ENCODE measurements around the gene IPCEF1. TPM values are rescaled to one million over a fixed set of nuclear protein-coding genes. Genes with fewer than 3 reads are reported as not detected.
A peak's percentile ranks its signal among the peaks of the same experiment; 100 is the strongest.

The IPCEF1 gene
- total and polyA plus RNA-seq, 2 experiments from 2014 or later, result not detected

DNA sequence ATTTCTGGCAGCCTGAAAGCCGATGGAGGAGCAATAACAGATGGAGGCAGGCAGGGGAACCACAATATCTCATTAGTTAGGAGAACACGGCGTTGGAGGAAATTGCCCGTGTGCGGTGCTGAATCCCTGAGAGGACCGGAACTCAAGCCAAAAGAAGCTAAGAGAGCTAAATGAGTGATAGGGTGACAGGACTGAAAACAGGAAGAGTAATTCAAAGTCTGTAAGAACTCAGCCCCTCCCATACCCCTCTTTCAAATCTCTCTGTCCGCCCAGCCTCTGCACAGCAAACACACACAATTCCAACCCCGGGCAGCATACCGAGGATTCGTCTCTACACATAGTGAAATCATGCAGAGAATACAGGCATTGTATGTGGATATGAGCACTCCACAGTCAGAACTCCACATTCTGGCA is 2.6 kb upstream of the IPCEF1 start:
- no peaks in the 10 kb centered on the region for H3K9me3 ChIP-seq (ENCODE audit: low read depth)
- H3K36me3 ChIP-seq (ENCODE audit: low read depth), result no peaks in the 10 kb centered on the region
- no peak overlapping the region for H3K4me2 ChIP-seq (ENCODE audit: unreplicated experiment)
- no peaks in the 10 kb centered on the region for H3F3A ChIP-seq (ENCODE audit: insufficient read depth)
- H3K79me2 ChIP-seq (ENCODE audit: insufficient read depth), result no peaks in the 10 kb centered on the region
- no peak overlapping the region for H3K27ac ChIP-seq
- no peaks in the 10 kb centered on the region for H4K20me1 ChIP-seq (ENCODE audit: insufficient read depth)
- H2AFZ ChIP-seq, result peak overlapping the region; percentile 15; the same call in 1 of the 2 replicates
- H3K9me2 ChIP-seq (ENCODE audit: insufficient read depth), result no peaks in the 10 kb centered on the region
- 7 to 9% methylated on average over 10 of the region's 10 CpGs for WGBS, 2 experiments (ENCODE audit: low coverage in 1 of 2, low lambda C conversion rate in 2 of 2, missing lambda C conversion rate in 2 of 2)
- H3K27me3 ChIP-seq (replicated peaks; ENCODE audit: insufficient read depth), result no peaks in the 10 kb centered on the region
- no peaks in the 10 kb centered on the region for H3K4me1 ChIP-seq (ENCODE audit: insufficient read depth)
- in situ Hi-C loops (cut with MboI), result no loop called here
- no peak for TF ChIP-seq EZH2phosphoT487 (IDR thresholded peaks at IDR 0.05; ENCODE audit: insufficient read depth, low read depth)
- no peak for TF ChIP-seq EZH2 (IDR thresholded peaks at IDR 0.05; ENCODE audit: insufficient read depth, poor library complexity, severe bottlenecking)
- H3K9ac ChIP-seq, result no peak overlapping the region
- peak overlapping the region; percentile 22; the same call in 1 of the 2 replicates for H3K4me3 ChIP-seq
- DNase-seq, result peak; percentile 22

DNA sequence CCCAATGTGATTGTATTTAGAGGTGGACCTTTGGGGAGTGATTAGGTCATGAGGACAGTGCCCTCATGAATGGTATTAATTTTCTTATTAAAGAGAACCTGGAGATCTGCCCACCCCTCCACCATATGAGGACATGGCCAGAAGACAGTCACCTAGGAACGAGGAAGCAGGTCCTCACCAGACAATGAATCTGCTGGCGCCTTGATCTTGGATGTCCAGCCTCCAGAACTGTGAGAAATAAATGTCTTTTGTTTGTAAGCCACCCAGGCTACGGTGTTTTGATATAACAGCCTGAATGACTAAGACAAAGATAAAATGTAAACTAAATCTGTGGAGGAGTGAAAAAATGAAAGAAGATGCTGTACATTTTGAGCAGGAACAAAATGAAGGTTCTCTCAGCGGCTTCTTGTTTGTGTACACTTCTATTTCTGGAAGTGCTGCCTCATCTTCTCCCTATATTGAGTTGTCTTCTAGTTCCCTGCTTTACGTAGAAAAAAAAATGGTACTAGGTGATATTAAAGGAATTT is 1.5 kb upstream of the IPCEF1 start:
- Histone ChIP-seq H3K9ac (no peak overlapping the region), H4K20me1 (ENCODE audit: insufficient read depth) (no peaks in the 10 kb centered on the region), H3K79me2 (ENCODE audit: insufficient read depth) (no peaks in the 10 kb centered on the region), H3K9me2 (ENCODE audit: insufficient read depth) (no peaks in the 10 kb centered on the region), H3F3A (ENCODE audit: insufficient read depth) (no peaks in the 10 kb centered on the region), H3K36me3 (ENCODE audit: low read depth) (no peaks in the 10 kb centered on the region), H3K27me3 (replicated peaks; ENCODE audit: insufficient read depth) (no peaks in the 10 kb centered on the region), H2AFZ (no peak overlapping the region), H3K4me1 (ENCODE audit: insufficient read depth) (no peaks in the 10 kb centered on the region), H3K27ac (no peak overlapping the region), H3K4me3 (no peak overlapping the region), H3K9me3 (ENCODE audit: low read depth) (no peaks in the 10 kb centered on the region), H3K4me2 (ENCODE audit: unreplicated experiment) (no peak overlapping the region)
- in situ Hi-C loops (cut with MboI), result no loop called here
- DNase-seq, result no peak
- TF ChIP-seq EZH2phosphoT487 (IDR thresholded peaks at IDR 0.05; ENCODE audit: insufficient read depth, low read depth) (no peak), EZH2 (IDR thresholded peaks at IDR 0.05; ENCODE audit: insufficient read depth, poor library complexity, severe bottlenecking) (no peak)
- WGBS, 2 experiments (ENCODE audit: low coverage in 1 of 2, low lambda C conversion rate in 2 of 2, missing lambda C conversion rate in 2 of 2), result 75 to 84% methylated on average over 5 of the region's 5 CpGs

GRCh38 chr6:154356113-154356512 is 490 bp downstream of the IPCEF1 start:
- H3K4me1 ChIP-seq (ENCODE audit: insufficient read depth), result no peaks in the 10 kb centered on the region
- no peaks in the 10 kb centered on the region for H3K9me2 ChIP-seq (ENCODE audit: insufficient read depth)
- no peak overlapping the region for H2AFZ ChIP-seq
- TF ChIP-seq EZH2 (IDR thresholded peaks at IDR 0.05; ENCODE audit: insufficient read depth, poor library complexity, severe bottlenecking) (no peak), EZH2phosphoT487 (IDR thresholded peaks at IDR 0.05; ENCODE audit: insufficient read depth, low read depth) (no peak)
- no peaks in the 10 kb centered on the region for H3K9me3 ChIP-seq (ENCODE audit: low read depth)
- no peaks in the 10 kb centered on the region; the same call in 1 of the 2 replicates for H3K27me3 ChIP-seq (replicated peaks; ENCODE audit: insufficient read depth)
- H3K79me2 ChIP-seq (ENCODE audit: insufficient read depth), result no peaks in the 10 kb centered on the region
- WGBS, 2 experiments (ENCODE audit: low coverage in 1 of 2, low lambda C conversion rate in 2 of 2, missing lambda C conversion rate in 2 of 2), result 85 to 92% methylated on average over 2 of the region's 2 CpGs
- DNase-seq, result no peak
- H3F3A ChIP-seq (ENCODE audit: insufficient read depth), result no peaks in the 10 kb centered on the region
- in situ Hi-C loops (cut with MboI), result no loop called here
- no peak overlapping the region for H3K27ac ChIP-seq
- no peaks in the 10 kb centered on the region for H3K36me3 ChIP-seq (ENCODE audit: low read depth)
- H3K4me3 ChIP-seq, result no peak overlapping the region
- H4K20me1 ChIP-seq (ENCODE audit: insufficient read depth), result no peaks in the 10 kb centered on the region
- H3K9ac ChIP-seq, result no peak overlapping the region
- H3K4me2 ChIP-seq (ENCODE audit: unreplicated experiment), result no peak overlapping the region

DNA sequence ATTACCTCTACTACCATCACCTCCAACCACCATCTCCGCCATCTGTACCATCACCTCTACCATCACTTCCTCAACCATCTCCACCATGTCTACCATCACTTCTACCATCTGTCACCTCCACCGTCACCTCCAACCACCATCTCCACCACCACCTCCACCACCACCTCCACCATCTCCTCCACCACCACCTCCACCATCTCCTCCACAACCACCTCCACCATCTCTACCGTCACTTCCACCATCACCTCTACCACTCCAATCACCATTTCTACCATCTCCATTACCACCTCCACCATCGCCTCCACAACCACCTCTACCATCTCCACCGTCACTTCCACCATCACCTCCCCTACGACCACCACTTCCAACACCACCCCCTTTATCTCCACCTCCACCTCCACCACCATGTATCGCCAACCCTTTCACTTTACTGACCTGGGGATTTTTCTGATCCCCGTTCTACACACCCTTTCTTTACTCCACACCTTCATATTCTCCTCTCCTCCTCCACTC is 2.3 kb downstream of the IPCEF1 start:
- no peaks in the 10 kb centered on the region for H3F3A ChIP-seq (ENCODE audit: insufficient read depth)
- H3K27ac ChIP-seq, result no peak overlapping the region
- in situ Hi-C loops (cut with MboI), result no loop called here
- H2AFZ ChIP-seq, result no peak overlapping the region
- 76 to 81% methylated on average over 7 to 8 of the region's 8 CpGs for WGBS, 2 experiments (ENCODE audit: low coverage in 1 of 2, low lambda C conversion rate in 2 of 2, missing lambda C conversion rate in 2 of 2)
- no peak overlapping the region for H3K9ac ChIP-seq
- no peak for DNase-seq
- no peak for TF ChIP-seq EZH2 (IDR thresholded peaks at IDR 0.05; ENCODE audit: insufficient read depth, poor library complexity, severe bottlenecking)
- no peak overlapping the region for H3K4me3 ChIP-seq
- H3K9me3 ChIP-seq (ENCODE audit: low read depth), result no peaks in the 10 kb centered on the region
- no peaks in the 10 kb centered on the region; the same call in 1 of the 2 replicates for H3K27me3 ChIP-seq (replicated peaks; ENCODE audit: insufficient read depth)
- no peak overlapping the region for H3K4me2 ChIP-seq (ENCODE audit: unreplicated experiment)
- H3K36me3 ChIP-seq (ENCODE audit: low read depth), result no peaks in the 10 kb centered on the region
- H3K79me2 ChIP-seq (ENCODE audit: insufficient read depth), result no peaks in the 10 kb centered on the region
- H3K4me1 ChIP-seq (ENCODE audit: insufficient read depth), result no peaks in the 10 kb centered on the region
- H4K20me1 ChIP-seq (ENCODE audit: insufficient read depth), result no peaks in the 10 kb centered on the region
- no peaks in the 10 kb centered on the region for H3K9me2 ChIP-seq (ENCODE audit: insufficient read depth)

All from GM23248 (cell line).